Astrocyte (in vitro differentiated cells and primary cell): ENCODE data around the gene SPAG5.

ENCODE experiments used
- EZH2 ChIP-seq: IDR thresholded peaks from 2 replicates; pipeline ENCODE4 v1.6.1; 2012; ENCODE audit warnings: mild to moderate bottlenecking, low read length, inconsistent platforms; ENCODE audit not compliant: insufficient read depth
- TF ChIP-seq, protein P1 (sequence below): IDR thresholded peaks from 2 replicates; pipeline ENCODE4 v1.5.1; 2011; ENCODE audit warnings: low read depth, mild to moderate bottlenecking, inconsistent platforms, low read length, moderate library complexity; ENCODE audit not compliant: insufficient read depth

DNA sequence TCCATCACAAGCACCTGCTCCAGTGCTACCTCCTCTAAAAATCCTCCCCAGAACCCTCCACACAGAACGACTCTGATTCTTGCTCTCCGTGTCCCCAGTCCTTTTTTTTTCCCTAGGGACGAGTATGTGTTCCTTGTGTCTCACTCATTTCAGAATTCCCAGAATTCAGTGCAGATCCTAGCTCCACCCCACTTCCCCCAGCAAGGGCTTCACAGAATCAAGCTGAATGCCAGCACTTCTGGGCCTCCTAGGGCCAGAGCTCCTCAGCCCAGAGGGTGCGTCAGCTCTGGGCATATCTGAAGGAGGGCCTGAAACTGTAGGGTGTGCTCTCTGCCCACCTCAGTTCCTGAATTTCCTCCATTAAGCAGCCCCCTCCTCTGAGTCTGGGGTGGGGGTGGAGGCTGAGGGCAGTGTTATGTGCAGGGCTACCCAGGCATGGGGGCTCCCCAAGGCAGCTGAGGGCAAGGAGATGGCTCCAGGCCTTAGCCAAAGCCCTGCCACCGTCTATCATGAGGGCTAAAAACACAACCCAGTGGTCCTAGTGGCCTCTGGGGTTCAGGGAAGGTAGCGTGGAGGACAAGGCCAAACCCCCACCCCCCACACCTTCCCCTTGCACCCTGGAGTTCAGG, 52.9 kb downstream of the SPAG5 start:
- TF ChIP-seq, protein P1, sequence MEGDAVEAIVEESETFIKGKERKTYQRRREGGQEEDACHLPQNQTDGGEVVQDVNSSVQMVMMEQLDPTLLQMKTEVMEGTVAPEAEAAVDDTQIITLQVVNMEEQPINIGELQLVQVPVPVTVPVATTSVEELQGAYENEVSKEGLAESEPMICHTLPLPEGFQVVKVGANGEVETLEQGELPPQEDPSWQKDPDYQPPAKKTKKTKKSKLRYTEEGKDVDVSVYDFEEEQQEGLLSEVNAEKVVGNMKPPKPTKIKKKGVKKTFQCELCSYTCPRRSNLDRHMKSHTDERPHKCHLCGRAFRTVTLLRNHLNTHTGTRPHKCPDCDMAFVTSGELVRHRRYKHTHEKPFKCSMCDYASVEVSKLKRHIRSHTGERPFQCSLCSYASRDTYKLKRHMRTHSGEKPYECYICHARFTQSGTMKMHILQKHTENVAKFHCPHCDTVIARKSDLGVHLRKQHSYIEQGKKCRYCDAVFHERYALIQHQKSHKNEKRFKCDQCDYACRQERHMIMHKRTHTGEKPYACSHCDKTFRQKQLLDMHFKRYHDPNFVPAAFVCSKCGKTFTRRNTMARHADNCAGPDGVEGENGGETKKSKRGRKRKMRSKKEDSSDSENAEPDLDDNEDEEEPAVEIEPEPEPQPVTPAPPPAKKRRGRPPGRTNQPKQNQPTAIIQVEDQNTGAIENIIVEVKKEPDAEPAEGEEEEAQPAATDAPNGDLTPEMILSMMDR, result no peak
- TF ChIP-seq EZH2, result no peak
